Endodermal cell (in vitro differentiated cells): ENCODE measurements around the gene QRICH1. TPM values are rescaled to one million over a fixed set of nuclear protein-coding genes. Genes with fewer than 3 reads are reported as not detected.

Experiments
- DNase-seq: peaks from one replicate; pipeline ENCODE4 v3.0.0-alpha.2; 2017
- H3K27ac ChIP-seq: 2 replicates; pipeline ENCODE4 v1.5.1; 2013; ENCODE audit warnings: mild to moderate bottlenecking, low read depth, low read length, moderate library complexity
- H3K27me3 ChIP-seq: 2 replicates; pipeline ENCODE4 v1.6.1; 2013; ENCODE audit warnings: mild to moderate bottlenecking, low read length, moderate library complexity; ENCODE audit not compliant: insufficient read depth, control insufficient read depth, poor library complexity, severe bottlenecking
- H3K36me3 ChIP-seq: 2 replicates; pipeline ENCODE4 v1.7.0; 2013; ENCODE audit warnings: mild to moderate bottlenecking, low read length, moderate library complexity; ENCODE audit not compliant: control insufficient read depth, insufficient read depth
- H3K4me1 ChIP-seq: one replicate; pipeline ENCODE4 v1.7.0; 2013; ENCODE audit warnings: low read length; ENCODE audit not compliant: control insufficient read depth, insufficient read depth
- H3K4me3 ChIP-seq: 2 replicates; pipeline ENCODE4 v1.5.1; 2013; ENCODE audit warnings: mild to moderate bottlenecking, low read length, moderate library complexity
- H3K9ac ChIP-seq: 2 replicates; pipeline ENCODE4 v1.6.1; 2013; ENCODE audit warnings: mild to moderate bottlenecking, low read length, moderate library complexity; ENCODE audit not compliant: poor library complexity, severe bottlenecking; ENCODE audit errors: extremely low read depth
- H3K9me3 ChIP-seq: 2 replicates; pipeline ENCODE4 v1.6.1; 2013; ENCODE audit warnings: mild to moderate bottlenecking, low read length, moderate library complexity; ENCODE audit not compliant: control insufficient read depth
- H3K27ac Mint-ChIP-seq: 2 replicates; pipeline ENCODE4 v1.8.0; 2020; ENCODE audit warnings: mixed read lengths
- H3K27me3 Mint-ChIP-seq: 2 replicates; pipeline ENCODE4 v1.8.0; 2021; ENCODE audit warnings: mild to moderate bottlenecking, mixed read lengths; ENCODE audit not compliant: insufficient read depth
- H3K36me3 Mint-ChIP-seq: 2 replicates; pipeline ENCODE4 v1.8.0; 2020; ENCODE audit warnings: low read depth, mixed read lengths
- H3K4me1 Mint-ChIP-seq: 2 replicates; pipeline ENCODE4 v1.8.0; 2020; ENCODE audit warnings: mixed read lengths
- H3K4me3 Mint-ChIP-seq: 2 replicates; pipeline ENCODE4 v1.8.0; 2020; ENCODE audit warnings: mild to moderate bottlenecking, moderate library complexity, mixed read lengths
- H3K9me3 Mint-ChIP-seq: 2 replicates; pipeline ENCODE4 v1.8.0; 2020; ENCODE audit warnings: mild to moderate bottlenecking, mixed read lengths
- WGBS, 2 experiments: methylation state at CpG; one replicate each; pipeline versions ENCODE4 v1.1.5 to v1.1.7; 2013; ENCODE audit warnings: missing lambda C conversion rate in 2 of 2, mixed read lengths in 1 of 2; ENCODE audit not compliant: insufficient coverage in 1 of 2, insufficient read length in 1 of 2; 5-methylcytosine and 5-hydroxymethylcytosine counted together
- total RNA-seq, 2 donors: library from RNA; stranded (reverse); fragmentation: NEBNext Ultra II Directional in 1 of 2; extraction: Animal tissue kit (Norgen Biotek cat#: 25700) in 1 of 2; gene quantifications; 2 replicates in 1 of 2; 3 replicates in 1 of 2; pipeline ENCODE4 v1.2.1, GENCODE V29; 2021
- TF ChIP-seq, protein P1 (sequence below): fragments of 200-600 bp; sonication (generic); conservative IDR thresholded peaks from 2 replicates; pipeline ENCODE4 v1.5.0; 2021; ENCODE audit warnings: antibody characterized with exemption, mild to moderate bottlenecking

The QRICH1 gene
- total RNA-seq, 2 donors from 2014 or later, result 127 to 155 TPM

DNA sequence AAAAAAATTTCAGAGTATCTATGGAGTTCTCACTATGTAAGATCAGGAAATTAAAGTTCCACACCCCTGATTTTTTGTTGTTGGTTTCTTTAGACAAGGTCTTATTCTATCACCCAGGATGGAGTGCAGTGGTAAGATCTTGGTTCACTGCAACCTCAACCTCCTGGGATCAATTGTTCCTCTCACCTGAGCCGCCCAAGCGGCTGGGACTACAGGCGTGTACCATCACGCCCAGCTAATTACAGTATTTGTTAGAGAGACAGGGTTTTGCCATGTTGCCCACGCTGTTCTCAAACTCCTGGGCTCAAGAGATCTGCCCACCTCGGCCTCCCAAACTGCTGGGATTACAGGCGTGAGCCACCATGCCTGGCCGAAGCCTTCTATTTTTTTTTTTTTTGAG is 12.4 kb downstream of the QRICH1 start:
- H3K4me3 ChIP-seq, result no peak overlapping the region
- no peak overlapping the region for H3K27ac Mint-ChIP-seq
- peaks cover 32% of the 10 kb centered on the region for H3K36me3 Mint-ChIP-seq
- no peak for DNase-seq
- no peak overlapping the region for H3K4me3 Mint-ChIP-seq
- no peaks in the 10 kb centered on the region for H3K4me1 ChIP-seq
- H3K36me3 ChIP-seq, result peaks cover 41% of the 10 kb centered on the region
- WGBS, 2 experiments, result 96 to 100% methylated on average over 5 to 8 of the region's 8 CpGs
- TF ChIP-seq, protein P1, sequence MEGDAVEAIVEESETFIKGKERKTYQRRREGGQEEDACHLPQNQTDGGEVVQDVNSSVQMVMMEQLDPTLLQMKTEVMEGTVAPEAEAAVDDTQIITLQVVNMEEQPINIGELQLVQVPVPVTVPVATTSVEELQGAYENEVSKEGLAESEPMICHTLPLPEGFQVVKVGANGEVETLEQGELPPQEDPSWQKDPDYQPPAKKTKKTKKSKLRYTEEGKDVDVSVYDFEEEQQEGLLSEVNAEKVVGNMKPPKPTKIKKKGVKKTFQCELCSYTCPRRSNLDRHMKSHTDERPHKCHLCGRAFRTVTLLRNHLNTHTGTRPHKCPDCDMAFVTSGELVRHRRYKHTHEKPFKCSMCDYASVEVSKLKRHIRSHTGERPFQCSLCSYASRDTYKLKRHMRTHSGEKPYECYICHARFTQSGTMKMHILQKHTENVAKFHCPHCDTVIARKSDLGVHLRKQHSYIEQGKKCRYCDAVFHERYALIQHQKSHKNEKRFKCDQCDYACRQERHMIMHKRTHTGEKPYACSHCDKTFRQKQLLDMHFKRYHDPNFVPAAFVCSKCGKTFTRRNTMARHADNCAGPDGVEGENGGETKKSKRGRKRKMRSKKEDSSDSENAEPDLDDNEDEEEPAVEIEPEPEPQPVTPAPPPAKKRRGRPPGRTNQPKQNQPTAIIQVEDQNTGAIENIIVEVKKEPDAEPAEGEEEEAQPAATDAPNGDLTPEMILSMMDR, result no peak
- no peaks in the 10 kb centered on the region for H3K27me3 ChIP-seq
- no peaks in the 10 kb centered on the region for H3K27me3 Mint-ChIP-seq
- H3K9ac ChIP-seq, result no peak overlapping the region
- H3K4me1 Mint-ChIP-seq, result no peaks in the 10 kb centered on the region
- H3K9me3 ChIP-seq, result no peaks in the 10 kb centered on the region
- H3K27ac ChIP-seq, result no peak overlapping the region
- H3K9me3 Mint-ChIP-seq, result no peaks in the 10 kb centered on the region

DNA sequence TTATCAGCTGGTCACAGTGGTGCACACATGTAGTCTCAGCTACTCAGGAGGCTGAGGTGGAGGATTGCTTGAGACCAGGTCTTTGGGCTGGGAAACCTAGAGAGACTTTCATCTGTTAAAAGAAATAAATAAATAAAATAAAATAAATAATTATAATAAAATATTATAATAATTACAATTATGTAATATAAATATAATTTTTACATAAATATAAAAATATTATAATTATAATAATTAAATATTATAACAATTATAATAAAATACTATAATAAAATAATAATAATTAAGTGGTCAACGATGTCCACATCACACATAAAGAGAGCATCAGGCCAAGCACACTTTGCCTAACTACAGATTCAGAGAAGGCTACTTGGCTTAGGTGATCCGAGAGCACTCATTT is 14.6 kb downstream of the QRICH1 start:
- no peaks in the 10 kb centered on the region for H3K9me3 ChIP-seq
- no peaks in the 10 kb centered on the region for H3K27me3 Mint-ChIP-seq
- H3K4me3 Mint-ChIP-seq, result no peak overlapping the region
- no peak for DNase-seq
- H3K4me1 ChIP-seq, result no peaks in the 10 kb centered on the region
- peaks cover 56% of the 10 kb centered on the region for H3K36me3 ChIP-seq
- no peaks in the 10 kb centered on the region for H3K4me1 Mint-ChIP-seq
- 99 to 100% methylated on average over 2 of the region's 2 CpGs for WGBS, 2 experiments
- TF ChIP-seq, protein P1, result no peak
- H3K27ac Mint-ChIP-seq, result no peak overlapping the region
- H3K27ac ChIP-seq, result no peak overlapping the region
- no peaks in the 10 kb centered on the region for H3K27me3 ChIP-seq
- no peak overlapping the region for H3K4me3 ChIP-seq
- no peaks in the 10 kb centered on the region for H3K9me3 Mint-ChIP-seq
- peaks cover 41% of the 10 kb centered on the region for H3K36me3 Mint-ChIP-seq
- H3K9ac ChIP-seq, result no peak overlapping the region

DNA sequence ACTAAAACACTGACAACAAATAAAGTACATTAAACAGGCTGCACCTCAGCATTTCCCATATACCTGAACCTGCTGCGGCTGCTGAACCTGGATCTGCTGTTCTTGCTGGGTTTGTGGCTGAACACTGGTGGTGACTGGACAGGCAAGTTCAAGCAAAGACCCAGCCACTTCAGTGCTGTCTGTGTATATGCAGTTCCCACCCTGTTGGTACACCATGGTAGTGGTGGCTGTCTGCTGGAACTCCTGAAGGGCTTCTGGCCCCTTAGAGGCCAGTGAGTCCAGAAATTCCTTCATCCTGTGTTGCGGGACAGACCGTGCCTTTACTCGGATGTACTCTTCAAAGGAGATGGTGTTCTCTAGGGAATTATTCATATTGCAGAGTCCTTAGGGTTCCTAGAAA is 17.2 kb downstream of the QRICH1 start:
- peaks cover 76% of the 10 kb centered on the region for H3K36me3 ChIP-seq
- no peaks in the 10 kb centered on the region for H3K27me3 ChIP-seq
- Mint-ChIP-seq H3K4me3 (no peak overlapping the region), H3K4me1 (no peaks in the 10 kb centered on the region), H3K36me3 (peaks cover 64% of the 10 kb centered on the region), H3K27ac (no peak overlapping the region), H3K9me3 (no peaks in the 10 kb centered on the region), H3K27me3 (no peaks in the 10 kb centered on the region)
- H3K4me3 ChIP-seq, result no peak overlapping the region
- DNase-seq, result no peak
- H3K9ac ChIP-seq, result no peak overlapping the region
- H3K9me3 ChIP-seq, result no peaks in the 10 kb centered on the region
- no peak overlapping the region for H3K27ac ChIP-seq
- H3K4me1 ChIP-seq, result no peaks in the 10 kb centered on the region
- TF ChIP-seq, protein P1, result no peak
- WGBS, 2 experiments, result 96% methylated on average over 4 of the region's 4 CpGs; no CpG with 5 or more reads in 1 of the 2 experiments
